GM06990 (cell line): Measurements from ENCODE around the gene FSD2.

Source experiments
- DNase-seq: peaks from one replicate; pipeline ENCODE4 v3.0.0-alpha.2; 2011; ENCODE audit not compliant: insufficient read length; ENCODE audit errors: extremely low read depth
- H3K27me3 ChIP-seq: replicated peaks from 2 replicates; pipeline ENCODE4 v1.6.0; 2011; ENCODE audit warnings: low read length; ENCODE audit not compliant: control insufficient read depth, insufficient read depth
- H3K36me3 ChIP-seq: 2 replicates; pipeline ENCODE4 v1.5.1; 2011; ENCODE audit warnings: low read length; ENCODE audit not compliant: control insufficient read depth, insufficient read depth
- H3K4me3 ChIP-seq: replicated peaks from 2 replicates; pipeline ENCODE4 v1.5.1; 2011; ENCODE audit warnings: low read depth, mild to moderate bottlenecking, control low read depth, low read length
- CTCF ChIP-seq: IDR thresholded peaks from 2 replicates; pipeline ENCODE4 v1.5.1; 2011; ENCODE audit warnings: low read length, control low read depth, mild to moderate bottlenecking, inconsistent platforms; ENCODE audit not compliant: insufficient read depth, poor library complexity, severe bottlenecking

FSD2 gene

GRCh38 chr15:82781349-82781748, 24.5 kb downstream of the FSD2 start:
- no peaks in the 10 kb centered on the region for H3K27me3 ChIP-seq
- H3K4me3 ChIP-seq, result no peak overlapping the region
- DNase-seq, result no peak
- H3K36me3 ChIP-seq, result no peaks in the 10 kb centered on the region
- TF ChIP-seq CTCF, result no peak

- TF ChIP-seq CTCF, result no peak
- no peak for DNase-seq
- Histone ChIP-seq H3K36me3 (no peaks in the 10 kb centered on the region), H3K4me3 (no peak overlapping the region), H3K27me3 (no peaks in the 10 kb centered on the region)
Measured at GRCh38 chr15:82778755-82779154, 27.1 kb downstream of the FSD2 start.

- Histone ChIP-seq H3K36me3 (no peaks in the 10 kb centered on the region), H3K27me3 (no peaks in the 10 kb centered on the region), H3K4me3 (no peak overlapping the region)
- DNase-seq, result no peak
- no peak for TF ChIP-seq CTCF
Measured at GRCh38 chr15:82774496-82774895, 31.4 kb downstream of the FSD2 start.

- no peak for TF ChIP-seq CTCF
- no peak for DNase-seq
- H3K36me3 ChIP-seq, result peaks cover 2% of the 10 kb centered on the region; the same call in 1 of the 2 replicates
Measured at GRCh38 chr15:82771789-82772607, 33.9 kb downstream of the FSD2 start.

GRCh38 chr15:82768414-82769054, 37.3 kb downstream of the FSD2 start:
- no peaks in the 10 kb centered on the region for H3K27me3 ChIP-seq
- H3K4me3 ChIP-seq, result no peak overlapping the region
- no peak for DNase-seq
- peaks cover 6% of the 10 kb centered on the region for H3K36me3 ChIP-seq
- no peak for TF ChIP-seq CTCF

More at GRCh38 chr15:82771789-82772607, 33.9 kb downstream of the FSD2 start:
- H3K4me3 ChIP-seq, result no peak overlapping the region
- H3K27me3 ChIP-seq, result no peaks in the 10 kb centered on the region
